ENCODE results near the gene ITGB2.

The ITGB2 gene

DNA sequence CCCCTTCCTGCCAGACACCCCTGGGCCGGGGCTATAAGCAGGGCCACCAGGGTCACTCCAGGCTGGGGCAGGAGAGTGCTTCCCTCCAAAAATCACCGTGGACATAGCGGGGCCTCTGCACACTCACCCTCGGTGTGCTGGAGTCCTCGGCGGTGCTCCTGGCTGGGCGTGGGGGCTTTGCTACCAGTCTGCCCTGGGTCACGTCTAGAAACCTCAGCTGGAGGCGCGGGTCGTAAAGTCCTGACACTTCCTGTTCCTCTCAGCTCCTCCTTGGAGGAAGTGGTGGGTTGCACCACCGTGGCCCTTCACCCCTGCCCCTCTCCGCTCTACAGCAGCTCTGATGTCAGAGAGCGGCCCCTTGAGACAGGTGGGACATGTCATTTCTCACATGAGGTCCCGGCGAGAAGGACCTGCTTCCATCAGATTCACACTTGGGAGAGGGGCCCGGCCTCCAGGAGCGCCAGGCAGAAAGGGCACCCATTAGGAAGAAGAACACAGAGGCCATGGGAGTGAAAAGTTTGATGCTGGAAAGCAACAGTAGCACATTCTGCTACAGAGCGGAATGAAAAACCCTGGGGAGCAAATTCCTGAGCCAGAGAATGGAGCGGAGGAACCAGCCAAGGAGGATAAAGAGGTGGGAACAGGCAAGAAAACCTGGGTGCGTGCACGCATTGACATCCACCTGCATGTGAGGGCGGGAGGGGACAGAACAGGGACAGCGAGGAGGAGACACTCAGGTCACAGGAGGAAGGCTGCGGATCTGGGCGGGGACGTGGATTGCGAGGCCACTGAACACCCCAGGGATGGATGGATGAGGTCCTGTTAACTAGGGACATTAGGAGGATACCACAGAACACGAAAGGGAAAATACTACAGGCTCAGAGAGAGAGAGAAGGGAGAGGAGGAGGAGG, at the start of gene ITGB2:
Gene ITGB2, minus strand, starts transcription at position 206 of the 911 bp plus-strand sequence. CDS start 10,117 bp downstream, outside the sequence.
- DNase-seq, result no peak

DNA sequence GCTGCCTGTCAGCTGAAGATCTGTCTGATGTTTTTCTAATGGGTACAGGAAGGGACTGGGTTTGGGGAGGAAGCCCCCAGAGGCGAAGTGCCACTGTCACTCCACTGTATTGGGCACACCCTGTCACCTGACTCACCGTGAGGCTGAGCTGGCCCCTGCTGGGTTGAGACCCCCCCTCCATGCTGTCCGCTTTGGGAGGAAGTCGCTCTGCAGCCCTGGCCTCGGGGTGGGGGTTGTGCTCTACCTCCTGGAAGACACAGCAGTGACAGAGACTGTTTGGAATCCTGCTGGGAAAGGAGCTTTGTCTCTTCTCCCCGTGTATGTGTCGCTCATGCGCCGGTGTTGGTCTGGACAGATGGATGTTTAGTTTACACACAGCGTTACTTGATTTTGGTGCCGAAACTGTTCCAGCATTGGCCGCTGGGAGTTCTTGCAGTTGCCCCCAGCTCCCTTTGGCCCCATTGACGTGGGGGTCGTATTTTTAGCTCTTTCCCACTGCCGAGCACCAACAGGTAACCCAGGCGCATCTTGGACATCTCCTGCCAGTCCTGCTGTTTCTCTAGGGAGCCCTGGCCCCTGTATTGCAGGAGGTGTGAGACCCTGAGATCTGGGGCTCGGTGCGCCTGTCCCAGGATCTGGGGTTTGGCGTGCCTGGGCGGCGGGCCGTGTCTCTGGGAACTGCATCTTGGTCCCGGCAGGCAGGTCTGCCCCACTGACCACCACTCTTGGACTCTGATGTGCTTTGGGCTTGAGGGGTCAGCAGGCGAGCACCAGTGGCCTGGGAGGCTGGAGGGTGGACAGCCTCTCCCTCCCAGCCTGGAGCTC, 49.4 kb upstream of the ITGB2 start:
- peak; percentile 45 for DNase-seq

DNA sequence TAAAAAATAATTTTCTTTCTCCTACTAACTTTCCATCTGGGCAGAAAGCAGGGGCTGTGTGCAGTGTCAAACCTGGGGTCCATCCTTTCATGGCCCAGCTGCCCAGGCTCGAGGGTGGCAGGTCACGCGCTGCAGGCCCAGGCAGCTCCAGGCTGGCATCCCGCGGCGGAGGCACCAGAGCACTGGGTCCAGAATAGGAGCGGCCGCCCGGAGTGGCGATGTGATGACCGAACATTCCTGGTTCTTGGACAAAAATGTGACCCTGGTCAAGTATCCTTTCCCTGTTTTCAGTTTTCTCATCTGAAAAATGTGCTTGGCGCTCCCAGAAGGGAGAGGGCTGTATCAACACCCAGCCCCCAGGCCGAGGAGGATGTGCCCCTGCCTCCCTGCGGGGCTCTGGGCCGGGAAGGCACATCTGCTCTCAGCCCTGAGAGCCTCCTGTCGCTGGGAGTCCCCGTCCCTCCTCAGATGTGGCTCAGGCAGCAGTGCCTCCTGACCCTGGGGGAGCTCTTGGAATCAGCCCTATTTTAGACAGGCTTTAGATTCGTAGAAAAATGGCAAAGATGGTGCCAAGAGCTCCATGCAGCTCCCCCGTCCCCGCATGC, 48.5 kb upstream of the ITGB2 start:
- DNase-seq, result no peak

DNA sequence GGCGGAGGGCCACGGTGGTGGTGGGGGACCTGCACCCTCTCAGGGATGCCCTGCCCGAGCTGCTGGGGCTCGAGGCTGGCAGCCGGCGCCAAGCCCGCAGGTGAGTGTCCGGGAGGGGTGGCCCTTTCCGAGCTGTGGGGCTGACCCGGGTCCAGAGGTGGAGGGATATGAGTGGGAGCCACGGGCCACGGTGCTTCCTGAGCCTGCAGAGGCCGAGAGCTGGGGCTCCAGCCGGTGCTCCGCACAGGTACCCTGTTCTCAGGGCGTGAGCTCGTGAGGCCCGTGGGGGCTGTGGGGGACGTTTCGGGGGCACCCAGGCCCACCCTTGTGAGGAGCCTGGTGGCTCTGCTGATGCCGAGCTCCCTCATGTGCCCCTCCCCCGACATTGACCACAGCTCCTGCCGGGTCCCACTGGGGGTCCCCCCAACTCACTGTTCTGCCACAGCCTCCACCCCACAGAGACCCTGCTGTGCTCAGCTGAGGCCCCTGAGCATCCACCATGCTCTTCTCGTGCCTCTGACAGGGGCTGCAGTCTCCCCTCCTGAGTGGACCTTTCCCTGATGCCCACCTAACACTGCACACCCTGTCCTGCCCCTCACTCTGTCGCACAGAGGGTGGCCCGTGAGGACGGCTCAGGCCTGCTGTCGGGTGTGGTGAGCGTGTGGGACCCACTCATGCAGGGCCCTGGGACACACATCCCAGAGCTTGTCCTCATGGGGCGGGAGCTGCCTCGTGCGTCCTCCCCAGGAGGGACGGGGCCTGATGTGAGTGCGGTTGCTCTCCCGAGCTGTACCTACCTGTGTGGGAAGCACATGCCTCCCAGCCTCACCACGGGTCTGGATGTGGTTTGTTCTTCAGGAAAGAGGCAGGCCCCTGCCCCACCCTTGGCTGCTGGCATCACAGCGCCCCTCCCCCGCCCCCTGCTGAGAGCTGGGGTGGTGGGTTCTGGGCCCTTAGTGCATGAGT, 46.7 kb upstream of the ITGB2 start:
- DNase-seq, result no peak

DNA sequence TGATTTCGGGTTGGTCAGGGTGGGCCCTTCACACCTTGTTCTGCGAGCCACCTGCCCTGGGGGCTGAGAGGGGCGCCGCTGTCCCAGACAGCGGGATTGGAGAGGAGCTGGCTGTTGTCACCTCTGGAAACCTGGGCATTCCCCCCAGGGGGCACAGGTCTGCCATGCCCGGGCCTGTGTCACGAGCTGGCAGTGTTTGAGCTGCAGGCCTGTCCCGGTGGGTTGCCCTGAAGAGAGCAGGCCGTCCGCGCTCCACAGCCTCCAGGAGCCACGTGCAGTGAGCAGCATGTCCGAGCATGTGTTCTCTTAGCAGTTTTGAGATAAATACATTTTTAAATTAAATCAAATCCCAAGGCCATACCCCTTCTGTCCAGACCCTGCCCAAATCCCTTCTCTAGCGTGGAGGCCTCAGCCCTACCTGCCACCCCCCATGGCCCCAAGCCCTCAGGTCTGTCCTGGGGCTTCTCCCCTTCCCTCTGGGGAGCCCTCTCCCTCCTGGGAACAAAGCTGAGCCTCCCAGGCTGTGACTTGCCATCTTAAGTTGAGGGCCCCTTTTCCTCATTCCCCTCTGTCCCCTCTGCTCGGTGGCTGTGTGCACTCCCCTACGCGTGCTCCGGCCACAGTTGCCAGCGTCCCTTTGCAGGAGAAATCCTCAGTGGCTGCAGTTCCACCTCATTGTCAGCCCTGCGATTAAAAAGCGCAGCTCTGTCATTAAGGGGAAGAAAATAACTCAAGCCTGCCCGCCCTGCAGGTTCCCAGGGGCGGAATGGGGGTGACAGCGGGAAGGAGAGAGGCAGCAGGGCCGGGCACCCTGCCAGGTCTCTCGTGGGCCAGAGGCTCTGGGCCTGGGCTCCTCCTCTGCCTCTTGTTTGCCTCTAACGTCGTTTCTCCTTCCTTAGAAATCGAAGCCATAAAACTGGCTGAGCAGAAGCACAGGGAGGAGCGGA, 45.7 kb upstream of the ITGB2 start:
- no peak for DNase-seq

DNA sequence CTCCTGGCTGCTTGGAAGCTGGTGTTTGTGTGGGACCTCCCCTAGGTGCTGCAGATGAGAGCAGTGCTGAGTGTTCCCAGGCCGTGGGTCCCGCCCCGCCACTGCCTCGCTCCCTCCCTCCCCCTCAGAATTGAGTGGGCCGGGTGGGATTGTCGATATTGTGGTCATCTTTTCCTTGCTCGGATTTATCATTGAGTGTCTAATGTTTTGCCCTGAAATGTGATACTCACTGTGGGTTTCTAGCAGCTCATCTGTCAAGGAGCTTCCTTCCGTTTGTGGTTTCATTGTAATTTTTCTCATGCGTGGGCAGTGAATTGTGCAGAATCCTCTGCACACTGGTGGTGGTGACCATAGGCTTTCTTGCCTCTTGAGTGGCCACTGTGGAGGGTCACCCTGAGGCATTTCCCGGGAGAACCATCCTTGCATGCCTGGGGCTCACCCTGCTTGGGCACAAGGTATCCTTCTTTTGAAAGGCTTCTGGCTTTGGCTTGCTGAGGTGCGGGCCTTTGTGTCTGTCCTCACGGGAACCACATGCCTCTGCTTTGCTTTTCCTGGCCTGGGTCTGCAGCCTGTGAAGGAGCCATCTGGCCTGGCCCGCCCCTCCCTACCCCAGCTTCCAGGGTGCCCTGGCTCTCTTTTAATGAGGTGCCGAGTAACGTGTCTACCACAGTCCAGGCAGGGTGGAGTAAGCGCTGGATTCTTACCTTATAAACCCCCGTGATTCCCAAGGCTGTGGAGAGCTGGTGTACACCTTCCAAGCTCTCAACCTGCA, 44.7 kb upstream of the ITGB2 start:
- peak; percentile 14 for DNase-seq

DNA sequence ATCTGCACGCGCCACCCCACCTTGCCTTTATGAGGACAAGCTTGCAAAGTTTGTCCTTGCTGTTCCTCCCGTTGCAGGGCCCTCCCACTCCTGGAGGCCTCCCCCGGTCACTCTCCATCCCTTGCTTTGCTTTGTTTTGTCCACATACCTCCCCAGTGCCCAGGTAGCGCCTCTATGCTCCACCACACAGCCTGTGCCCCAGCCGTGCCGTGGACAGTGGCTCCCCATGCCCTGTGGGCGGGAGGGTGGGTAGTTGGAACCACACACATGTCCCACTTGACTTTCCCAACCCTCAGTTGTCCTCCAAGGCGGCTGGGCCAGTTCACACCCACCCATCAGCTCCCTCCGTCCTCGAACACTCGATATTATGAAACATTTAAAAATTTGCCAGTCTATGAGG, 43.7 kb upstream of the ITGB2 start:
- no peak for DNase-seq

DNA sequence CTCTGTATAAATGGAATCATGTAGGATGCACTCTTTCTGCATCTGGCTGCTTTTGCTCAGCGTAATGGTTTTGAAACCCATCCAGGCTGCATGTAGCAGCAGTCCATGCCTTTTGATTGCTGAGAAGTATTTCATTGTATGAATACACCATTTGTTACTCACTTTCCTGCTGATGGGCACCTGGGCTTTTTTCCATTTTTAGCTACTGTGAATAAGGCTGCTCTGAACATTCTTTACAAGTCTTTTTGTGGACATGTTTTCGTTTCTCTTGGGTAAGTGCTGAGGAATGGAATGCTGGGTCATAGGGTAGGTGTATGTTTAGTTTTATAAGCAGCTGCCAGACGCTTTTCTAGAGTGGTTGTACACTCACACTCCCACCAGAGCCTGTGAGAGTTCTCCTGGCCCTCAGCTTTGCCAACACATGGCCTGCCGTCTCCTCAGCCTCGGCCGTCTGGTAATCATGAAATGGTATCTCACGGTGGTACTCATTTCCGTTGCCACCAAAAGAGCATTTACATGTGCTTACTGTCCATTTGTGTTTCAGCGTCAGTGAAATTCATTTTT, 41.8 kb upstream of the ITGB2 start:
- peak; percentile 99 for DNase-seq

DNA sequence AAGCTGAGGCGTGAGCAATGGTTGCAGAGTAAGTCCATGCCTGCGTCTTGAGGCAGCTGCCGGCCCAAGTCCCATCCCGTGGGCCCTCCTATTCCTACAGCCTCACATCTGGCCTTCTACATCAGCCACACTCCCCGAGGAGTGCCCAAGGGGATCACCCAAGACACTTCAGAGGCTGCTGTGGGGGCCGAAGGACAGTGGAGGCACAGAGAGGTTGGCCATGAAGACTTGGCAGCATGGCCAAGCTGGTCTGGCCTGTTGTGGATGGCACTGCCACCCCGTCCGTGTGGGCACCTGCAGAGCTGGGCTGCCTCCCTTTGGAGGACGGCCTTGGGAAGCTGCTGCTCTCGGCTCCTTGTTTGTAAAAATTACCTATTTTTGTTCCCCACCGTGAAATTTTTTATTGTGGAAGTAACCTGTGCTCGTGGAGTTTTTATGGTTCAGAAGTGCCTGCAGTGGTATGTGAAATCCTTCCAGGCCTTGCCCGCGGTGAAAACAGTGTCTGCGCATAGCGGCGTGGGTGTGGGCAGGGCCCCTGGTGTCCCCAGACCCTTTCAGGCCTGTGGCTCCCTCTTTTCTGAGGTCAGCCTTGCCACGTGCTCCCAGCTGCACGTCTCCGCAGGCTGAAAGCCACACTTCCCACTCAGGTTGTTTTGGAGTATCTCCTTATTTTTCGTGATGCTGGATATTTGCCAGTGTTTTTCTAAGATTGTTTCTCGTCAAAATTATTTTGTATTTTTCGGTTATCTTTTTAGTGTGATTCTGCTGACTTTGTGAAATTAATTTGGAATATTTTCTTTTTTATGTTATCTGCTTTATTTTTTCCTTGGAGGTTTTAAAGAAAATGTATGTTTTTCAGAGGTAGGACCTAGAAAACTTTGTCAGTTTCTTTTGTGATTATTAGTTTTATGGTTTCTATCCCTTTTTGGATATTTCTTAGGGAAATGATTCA, 39.7 kb upstream of the ITGB2 start:
- no peak for DNase-seq

DNA sequence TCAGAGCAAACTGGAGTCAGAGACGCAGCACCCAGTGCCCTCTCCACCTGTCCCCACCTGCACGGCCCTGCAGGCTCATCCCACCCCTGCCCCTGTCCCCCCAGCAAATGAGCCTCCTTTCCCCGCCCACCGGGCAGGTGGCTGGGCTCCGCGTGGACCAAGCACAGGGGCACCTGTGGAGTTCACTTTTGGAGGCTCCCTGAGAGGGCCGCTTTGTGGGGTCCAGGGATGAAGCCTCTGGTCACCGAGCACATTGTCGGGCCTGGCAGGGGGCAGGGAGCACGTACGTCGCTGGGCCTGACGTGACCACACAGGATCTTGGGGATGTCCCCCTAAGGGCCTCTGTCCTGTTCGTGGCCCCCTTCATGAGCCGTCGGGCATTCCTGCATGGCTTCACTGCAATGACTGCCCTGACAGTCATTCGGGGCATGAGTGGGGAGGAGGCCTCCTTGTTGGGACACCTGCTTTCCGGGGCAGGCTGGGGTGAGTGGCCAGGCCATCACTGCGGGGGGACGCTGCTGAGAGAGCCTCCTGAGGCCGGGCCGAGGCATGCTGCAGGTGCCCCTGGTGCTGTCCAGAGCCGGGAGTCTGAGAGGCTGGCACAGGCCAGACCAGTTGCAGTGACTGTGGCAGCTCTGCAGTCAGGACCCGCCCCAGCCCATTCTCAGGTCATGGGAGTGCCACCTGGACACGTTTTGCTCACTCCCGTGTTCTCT, 38.8 kb upstream of the ITGB2 start:
- no peak for DNase-seq

DNA sequence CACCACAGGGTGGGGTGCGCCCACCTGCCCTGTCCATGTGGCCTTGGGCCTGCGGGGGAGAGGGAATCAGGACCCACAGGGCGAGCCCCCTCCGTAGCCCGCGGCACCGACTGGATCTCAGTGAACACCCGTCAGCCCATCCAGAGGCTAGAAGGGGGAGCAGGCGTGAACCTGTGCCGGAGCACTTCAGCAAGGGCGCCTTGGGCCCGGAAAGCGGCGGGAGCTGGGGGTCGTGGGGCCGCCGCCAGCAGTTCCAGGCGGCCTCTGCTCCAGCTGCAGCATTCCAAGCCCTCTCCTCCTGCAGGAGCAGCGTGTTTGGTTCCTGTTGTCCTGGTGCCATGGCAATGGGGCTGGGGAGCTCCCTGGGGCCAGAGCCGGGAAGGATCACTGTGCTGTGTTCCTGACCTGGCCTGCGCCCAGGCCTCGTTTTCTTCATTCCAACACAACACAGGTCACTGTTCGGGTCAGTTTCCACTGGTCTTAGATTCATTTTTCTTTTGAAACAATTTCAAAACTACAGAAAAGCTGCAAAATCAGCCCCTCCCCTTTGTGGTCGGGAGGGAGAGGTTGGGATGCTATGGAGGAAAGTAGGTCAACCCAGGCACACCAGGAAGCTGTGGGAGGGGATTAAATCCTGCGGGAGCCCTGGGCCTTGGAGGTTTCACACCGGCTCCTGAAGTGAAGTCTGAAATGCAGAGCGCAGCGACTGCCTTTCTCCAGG, 37.9 kb upstream of the ITGB2 start:
- peak; percentile 90 for DNase-seq

DNA sequence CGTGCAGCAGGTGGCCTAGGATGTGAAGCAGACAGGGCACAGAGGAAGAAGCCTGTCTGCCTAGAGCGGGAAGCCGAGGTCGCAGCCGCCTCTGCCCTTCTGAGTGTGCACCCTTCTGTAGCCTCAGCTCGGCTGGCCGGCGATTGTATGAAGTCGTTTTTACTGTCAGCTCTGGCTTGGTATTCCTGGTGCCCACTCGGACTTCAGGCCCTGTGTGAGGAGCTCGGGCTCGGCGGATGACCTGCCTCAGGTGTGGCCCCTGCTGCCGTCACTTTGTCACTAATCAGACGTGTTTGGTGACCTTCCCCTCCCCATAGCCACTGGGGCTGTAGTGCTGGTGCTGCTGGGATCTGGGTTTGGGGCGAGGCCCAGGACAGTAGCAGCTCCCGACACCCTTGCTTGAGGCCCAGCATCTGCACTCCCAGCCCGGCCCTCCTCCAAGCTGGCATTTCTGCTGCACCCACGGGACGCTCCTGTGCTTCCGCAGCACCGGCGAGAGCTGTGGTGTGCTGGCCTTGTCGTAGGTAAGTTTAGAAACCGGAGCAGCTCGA, 37.3 kb upstream of the ITGB2 start:
- DNase-seq, result no peak

DNA sequence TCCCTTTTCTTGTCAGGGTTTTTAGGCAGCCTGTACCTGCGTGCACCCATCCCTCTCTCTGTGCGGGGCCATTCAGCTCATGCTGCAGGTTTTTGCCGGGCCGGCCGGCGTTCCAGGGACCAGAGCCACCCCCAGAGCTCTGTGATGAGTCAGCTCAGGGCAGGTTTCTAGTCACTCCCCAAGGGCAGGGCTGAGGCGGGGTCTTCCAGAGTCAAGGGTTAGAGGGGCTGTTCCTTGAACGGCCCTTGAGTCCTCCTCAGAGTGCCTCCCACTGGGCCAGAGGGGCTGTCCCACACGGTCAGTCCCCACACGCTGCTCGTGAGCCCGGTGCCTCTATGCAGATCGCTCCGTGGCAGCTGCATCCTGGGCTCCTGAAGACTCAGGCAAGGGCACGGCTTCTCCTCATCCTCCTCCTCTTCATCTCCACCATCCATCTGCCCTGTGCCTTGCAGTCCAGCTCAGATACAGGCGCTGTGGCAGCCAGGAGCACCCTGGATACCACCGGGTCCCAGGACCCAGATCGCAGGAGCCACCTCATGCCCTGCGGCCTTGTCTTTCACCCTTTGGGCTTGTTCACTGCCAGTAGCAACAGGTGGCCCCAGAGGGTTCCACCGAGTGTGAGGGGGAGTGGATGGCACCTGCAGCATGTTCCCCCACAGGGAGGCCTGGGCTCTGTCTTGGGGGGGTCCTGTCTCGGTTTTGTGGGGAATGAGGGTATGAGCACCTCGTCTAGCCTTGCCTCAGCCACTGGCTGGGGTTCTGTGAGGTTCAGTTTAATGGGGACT, 36.5 kb upstream of the ITGB2 start:
- no peak for DNase-seq

DNA sequence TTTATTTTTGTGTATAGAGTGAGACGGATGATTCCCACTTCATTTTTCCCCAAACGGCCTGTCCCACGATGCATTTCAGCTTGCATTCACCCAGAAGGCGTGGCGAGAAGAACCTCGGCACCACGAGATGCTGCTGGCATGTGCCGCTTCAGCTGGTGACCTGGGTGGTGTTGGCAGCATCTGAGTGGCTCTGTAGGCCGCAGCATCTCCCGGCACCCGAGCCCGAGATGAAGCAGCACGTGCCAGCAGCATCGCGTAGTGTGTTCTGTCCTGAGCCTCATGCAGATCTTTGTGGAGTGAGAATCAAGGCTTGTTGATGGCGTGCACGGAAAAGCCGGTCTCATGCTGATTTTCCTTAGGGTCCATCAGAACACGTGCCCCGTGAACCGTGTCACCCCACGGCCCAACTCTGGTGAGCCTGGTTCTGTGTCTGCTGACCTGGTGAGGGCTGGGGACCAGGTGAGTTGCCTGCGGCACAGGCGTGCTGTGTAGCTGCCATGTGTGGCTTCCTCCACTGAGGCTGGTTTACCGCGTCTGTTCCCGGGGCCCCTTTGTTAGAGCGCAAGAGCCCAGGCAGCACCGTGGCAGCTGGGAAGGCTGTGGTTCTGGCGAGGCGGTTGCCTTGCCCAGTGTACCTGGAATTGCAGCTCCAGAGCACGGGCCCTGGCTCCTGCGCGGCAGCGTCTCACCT, 35.8 kb upstream of the ITGB2 start:
- no peak for DNase-seq

DNA sequence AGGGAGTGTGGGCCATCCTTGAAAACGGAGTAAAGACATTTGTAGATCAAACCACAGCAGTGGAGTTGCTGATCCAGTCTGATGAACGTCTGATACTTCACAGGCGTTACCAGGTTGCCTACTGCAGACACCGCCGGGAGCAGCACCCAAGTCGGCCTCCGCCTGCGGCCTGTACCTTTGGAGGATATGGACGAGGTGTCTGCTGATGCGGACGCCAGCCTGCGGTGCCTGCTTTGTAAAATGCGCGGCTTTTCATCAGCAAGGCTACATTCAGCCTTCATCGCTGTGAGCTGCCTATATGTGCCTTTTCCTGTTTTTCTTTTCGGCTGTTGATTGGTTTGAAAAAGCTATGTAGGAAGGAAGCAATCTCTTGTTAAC, 35.1 kb upstream of the ITGB2 start:
- DNase-seq, result no peak
